Thyroid gland (tissue), 4 donors: Measurements from ENCODE around the gene RTL1. TPM values are rescaled to one million over a fixed set of nuclear protein-coding genes. Genes with fewer than 3 reads are reported as not detected.

Experiments used
- DNase-seq, 2 donors: peaks; one replicate each; pipeline ENCODE4 v3.0.0-alpha.2; 2019
- H3K27ac ChIP-seq, 3 donors: fragments of 200-600 bp; sonication (generic); 1 replicate in 2 of 3; 2 replicates in 1 of 3; pipeline ENCODE4 v1.5.1; 2016 to 2019; ENCODE audit warnings: mild to moderate bottlenecking in 1 of 3, moderate library complexity in 1 of 3
- H3K27me3 ChIP-seq: fragments of 200-600 bp; sonication (generic); one replicate; pipeline ENCODE4 v1.5.1; 2019
- H3K36me3 ChIP-seq, 2 donors: fragments of 200-600 bp; sonication (generic); one replicate each; pipeline ENCODE4 v1.5.1; 2016 to 2019
- H3K4me1 ChIP-seq, 2 donors: fragments of 200-600 bp; sonication (generic); one replicate each; pipeline ENCODE4 v1.5.1; 2017 to 2019
- H3K4me3 ChIP-seq, 3 donors: fragments of 200-600 bp; sonication (generic); replicated peaks in 1 of 3; 1 replicate in 2 of 3; 2 replicates in 1 of 3; pipeline ENCODE4 v1.5.1; 2016; ENCODE audit warnings: mild to moderate bottlenecking in 1 of 3
- H3K9me3 ChIP-seq: fragments of 200-600 bp; sonication (generic); one replicate; pipeline ENCODE4 v1.5.1; 2017
- CTCF ChIP-seq, 6 experiments: fragments of 200-600 bp in 3 of 6; fragments of 450-650 bp in 3 of 6; sonication (generic) in 3 of 6; IDR thresholded peaks; one replicate each; pipeline ENCODE4 v1.5.1; 2016 to 2019; ENCODE audit warnings: antibody characterized with exemption in 6 of 6, mild to moderate bottlenecking in 2 of 6, inconsistent platforms in 1 of 6, moderate library complexity in 1 of 6
- POLR2A ChIP-seq, 2 donors: fragments of 450-650 bp; IDR thresholded peaks; one replicate each; pipeline ENCODE4 v1.6.1; 2017; ENCODE audit warnings: antibody characterized with exemption in 2 of 2, mild to moderate bottlenecking in 2 of 2, moderate library complexity in 1 of 2
- WGBS, 2 donors: methylation state at CpG; one replicate each; pipeline ENCODE4 v1.1.5; 2017; 5-methylcytosine and 5-hydroxymethylcytosine counted together
- intact Hi-C: fragments of 100-400 bp; cut with DNase I; formaldehyde crosslinking; loops from one replicate; pipeline ENCODE4 v1.15.1; 2023
- total RNA-seq, 4 donors: library from RNA; depleted of rRNA; stranded (reverse); fragments of >200 nt; gene quantifications; one replicate each; pipeline ENCODE4 v1.2.3, GENCODE V29; 2016

Gene RTL1
- total RNA-seq, 4 donors from 2014 or later = not detected

DNA sequence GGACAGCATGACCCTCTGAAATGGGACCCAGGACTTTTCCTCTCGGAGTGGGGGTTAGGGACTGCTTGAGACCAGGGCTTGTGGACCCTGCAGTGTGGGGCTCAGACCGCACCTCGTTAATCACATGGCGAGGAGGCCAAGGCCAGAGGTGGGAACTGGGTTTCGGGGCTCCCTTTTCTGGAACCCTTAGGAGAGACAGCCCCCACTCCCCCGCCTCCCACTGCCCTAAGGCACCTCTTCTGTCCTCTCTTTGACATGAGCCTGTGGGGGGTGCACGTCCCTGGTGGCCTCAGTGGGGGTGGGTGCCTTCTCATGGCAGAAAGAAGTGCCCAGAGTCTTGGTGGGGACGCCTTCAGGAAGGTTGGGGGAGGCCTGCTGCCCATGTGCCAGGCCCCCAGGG, 24.3 kb downstream of the RTL1 start:
- no peak for DNase-seq
- no peaks in the 10 kb centered on the region for H3K36me3 ChIP-seq
- TF ChIP-seq CTCF (IDR thresholded peaks at IDR 0.05) (no peak), POLR2A (IDR thresholded peaks at IDR 0.05) (no peak)
- H3K4me1 ChIP-seq = no peaks in the 10 kb centered on the region
- H3K27ac ChIP-seq = no peak overlapping the region
- intact Hi-C loops = no loop called here
- WGBS, 2 donors = 87 to 90% methylated on average over 7 of the region's 8 CpGs
- no peaks in the 10 kb centered on the region for H3K27me3 ChIP-seq
- H3K9me3 ChIP-seq = no peaks in the 10 kb centered on the region
- no peak overlapping the region for H3K4me3 ChIP-seq

GRCh38 chr14:100878271-100879146, 25.0 kb downstream of the RTL1 start:
- Histone ChIP-seq H3K27ac (no peak overlapping the region), H3K4me1 (no peaks in the 10 kb centered on the region), H3K27me3 (no peaks in the 10 kb centered on the region), H3K9me3 (no peaks in the 10 kb centered on the region), H3K36me3 (no peaks in the 10 kb centered on the region), H3K4me3 (no peak overlapping the region)
- intact Hi-C loops = no loop called here
- TF ChIP-seq POLR2A (IDR thresholded peaks at IDR 0.05) (no peak), CTCF (IDR thresholded peaks at IDR 0.05) (no peak)
- WGBS, 2 donors = 83 to 100% methylated on average over 2 to 7 of the region's 11 CpGs
- no peak for DNase-seq

DNA sequence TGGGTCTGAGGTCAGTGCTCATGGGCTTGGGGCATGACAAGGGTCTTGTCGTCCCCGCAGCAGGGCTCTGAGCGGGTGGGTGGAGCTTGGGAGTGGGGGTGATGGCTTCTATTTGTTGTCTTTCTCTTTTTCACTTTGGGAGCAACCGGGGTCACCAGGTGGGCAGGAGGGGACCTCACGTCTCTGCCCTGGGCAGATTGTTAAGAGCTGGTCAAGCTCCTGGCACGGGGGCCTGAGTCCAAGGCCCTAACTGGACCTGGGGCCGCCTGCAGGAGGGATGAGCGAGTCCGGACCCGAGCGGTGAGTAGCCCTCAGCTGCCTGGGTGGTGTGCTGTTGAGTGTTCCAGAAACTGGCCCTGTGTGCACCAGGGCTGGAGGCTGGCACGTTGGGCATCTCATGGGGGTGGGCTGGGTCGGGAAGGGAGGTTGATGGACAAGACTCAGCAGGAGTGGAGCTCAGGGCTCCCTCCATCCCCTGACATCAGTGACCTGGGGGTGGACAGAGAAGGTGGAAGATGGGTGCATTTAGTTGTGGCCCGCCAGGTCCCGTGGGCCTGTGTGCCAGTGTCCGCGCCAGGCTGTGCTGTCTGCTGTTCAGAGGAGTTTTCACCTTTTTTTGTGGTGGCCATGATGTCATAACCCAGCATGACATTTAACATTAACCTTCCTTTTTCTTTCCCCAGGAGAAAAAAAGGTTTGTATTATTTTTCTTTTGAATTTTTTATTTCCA, 27.5 kb downstream of the RTL1 start:
- no peaks in the 10 kb centered on the region for H3K9me3 ChIP-seq
- intact Hi-C loops = no loop called here
- DNase-seq = no peak
- H3K4me1 ChIP-seq = no peaks in the 10 kb centered on the region
- H3K36me3 ChIP-seq = no peaks in the 10 kb centered on the region
- no peak overlapping the region for H3K4me3 ChIP-seq
- TF ChIP-seq CTCF (IDR thresholded peaks at IDR 0.05) (no peak), POLR2A (IDR thresholded peaks at IDR 0.05) (no peak)
- no peak overlapping the region for H3K27ac ChIP-seq
- 82 to 86% methylated on average over 8 to 14 of the region's 17 CpGs for WGBS, 2 donors
- no peaks in the 10 kb centered on the region for H3K27me3 ChIP-seq

- no peaks in the 10 kb centered on the region for H3K36me3 ChIP-seq
- 91 to 92% methylated on average over 6 of the region's 6 CpGs for WGBS, 2 donors
- no peaks in the 10 kb centered on the region for H3K9me3 ChIP-seq
- H3K27me3 ChIP-seq = no peaks in the 10 kb centered on the region
- H3K4me1 ChIP-seq = no peaks in the 10 kb centered on the region
- no peak overlapping the region for H3K27ac ChIP-seq
- no peak for DNase-seq
- TF ChIP-seq POLR2A (IDR thresholded peaks at IDR 0.05) (no peak), CTCF (IDR thresholded peaks at IDR 0.05) (no peak)
- intact Hi-C loops = no loop called here
- no peak overlapping the region for H3K4me3 ChIP-seq
These were observed 28.4 kb downstream of the RTL1 start for GRCh38 chr14:100875126-100875525.
